ENCODE results near the gene RHOT2.
"Not testable (repeated sequence)": the region's sequence is repeated elsewhere in the genome, so short reads cannot be mapped to it uniquely, and the experiment has no call there.

RHOT2 gene

GRCh38 chr16:680967-681745 is 13.2 kb downstream of the RHOT2 start:
- no peak for DNase-seq (ENCODE audit: low read depth, low spot score)

DNA sequence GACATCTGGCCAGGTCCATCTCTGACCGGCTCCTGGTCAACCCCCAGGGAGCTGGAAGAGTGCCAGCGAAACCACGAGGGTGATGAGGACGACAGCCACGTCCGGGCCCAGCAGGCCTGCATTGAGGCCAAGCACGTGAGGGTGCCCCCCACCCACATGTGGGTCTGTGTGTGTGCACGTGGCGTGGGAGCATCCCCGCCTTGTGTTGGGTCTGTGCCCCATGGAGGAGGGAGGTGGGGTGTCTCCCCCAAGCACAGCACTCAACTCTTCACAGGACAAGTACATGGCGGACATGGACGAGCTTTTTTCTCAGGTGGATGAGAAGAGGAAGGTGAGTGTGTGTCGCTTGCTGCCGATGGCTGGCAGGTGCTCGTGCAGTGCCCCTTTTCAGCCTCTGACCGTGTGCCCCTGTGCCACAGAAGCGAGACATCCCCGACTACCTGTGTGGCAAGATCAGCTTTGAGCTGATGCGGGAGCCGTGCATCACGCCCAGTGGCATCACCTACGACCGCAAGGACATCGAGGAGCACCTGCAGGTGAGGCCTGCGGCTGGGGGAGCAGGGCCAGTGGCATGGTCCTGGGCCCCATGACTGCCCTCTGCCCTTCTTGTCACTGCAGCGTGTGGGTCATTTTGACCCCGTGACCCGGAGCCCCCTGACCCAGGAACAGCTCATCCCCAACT is 14.0 kb downstream of the RHOT2 start:
- no peak for DNase-seq (ENCODE audit: low read depth, low spot score)

DNA sequence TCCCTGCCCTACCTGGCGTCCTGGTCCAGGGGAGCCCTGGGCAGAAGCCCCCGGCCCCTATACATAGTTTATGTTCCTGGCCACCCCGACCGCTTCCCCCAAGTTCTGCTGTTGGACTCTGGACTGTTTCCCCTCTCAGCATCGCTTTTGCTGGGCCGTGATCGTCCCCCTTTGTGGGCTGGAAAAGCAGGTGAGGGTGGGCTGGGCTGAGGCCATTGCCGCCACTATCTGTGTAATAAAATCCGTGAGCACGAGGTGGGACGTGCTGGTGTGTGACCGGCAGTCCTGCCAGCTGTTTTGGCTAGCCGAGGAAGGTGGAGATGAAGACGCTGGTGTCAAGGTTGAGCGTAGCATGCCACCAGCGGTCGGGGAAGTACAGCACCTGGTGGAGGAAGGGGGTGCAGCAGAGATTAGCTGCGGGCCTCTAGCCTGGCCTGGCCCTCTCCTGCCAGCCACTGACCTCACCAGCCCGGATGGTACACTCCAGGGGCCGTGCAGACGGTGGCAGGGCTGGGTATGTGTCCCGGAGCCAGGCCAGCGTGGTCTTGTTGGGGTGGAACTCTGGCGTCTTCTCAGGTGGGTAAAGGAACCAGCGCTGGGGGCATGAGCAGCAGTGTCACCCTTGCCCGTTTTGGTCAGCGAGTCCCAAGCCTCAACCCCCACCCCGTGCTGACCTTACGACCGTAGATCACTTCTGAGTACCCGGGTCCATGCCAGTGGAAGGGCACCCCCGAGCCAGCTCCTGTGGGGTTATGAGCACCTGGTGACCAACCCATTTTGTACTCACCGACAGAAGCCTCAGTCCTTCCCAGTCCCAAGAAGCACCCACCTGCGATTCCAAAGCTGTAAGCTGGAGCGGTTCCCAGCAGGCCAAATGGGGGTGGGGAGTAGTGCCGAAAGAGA is 14.8 kb downstream of the RHOT2 start:
- no peak for DNase-seq (ENCODE audit: low read depth, low spot score)

GRCh38 chr16:683396-684070 is 15.6 kb downstream of the RHOT2 start:
- no peak for DNase-seq (ENCODE audit: low read depth, low spot score)

DNA sequence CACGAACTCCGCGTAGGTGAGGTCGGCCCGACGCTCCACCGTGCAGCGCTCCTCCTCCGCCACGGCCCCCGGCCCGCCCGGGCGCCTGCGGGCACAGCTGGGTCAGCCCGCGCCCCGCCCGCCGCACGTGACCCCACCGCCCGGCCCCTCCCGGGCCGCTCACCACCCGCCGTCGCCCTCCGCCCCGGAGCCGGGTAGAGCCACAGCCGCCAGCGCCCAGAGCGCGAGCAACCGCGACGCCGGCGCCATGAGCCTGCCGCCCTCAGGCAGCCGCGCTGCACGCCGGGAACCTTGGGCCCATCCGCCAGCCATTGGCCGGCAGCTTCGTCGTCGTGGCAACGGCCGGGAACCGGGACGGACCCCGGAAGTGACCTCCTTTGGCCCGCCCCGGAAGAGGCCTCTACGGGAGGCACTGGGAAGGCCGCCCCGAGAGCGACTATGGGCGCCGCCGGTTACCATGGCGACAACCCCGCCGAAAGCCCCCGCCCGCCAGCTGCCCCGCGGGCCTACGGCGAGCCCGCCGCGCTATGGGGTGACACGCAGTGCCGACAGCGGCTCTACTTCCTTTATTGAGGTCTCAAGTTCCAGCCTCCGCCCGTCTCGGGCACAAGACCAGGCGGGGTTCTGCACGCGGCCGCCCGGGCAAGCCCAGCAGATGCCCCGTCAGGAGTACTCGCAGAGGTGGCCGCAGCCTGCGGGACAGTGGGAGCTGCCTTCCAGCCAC is 16.3 kb downstream of the RHOT2 start, which contains the start of gene JMJD8:
JMJD8 (minus strand) TSS at position 264 of the 724 bp plus-strand sequence; CDS start at position 249, 15 bp downstream.
- peak; percentile 98 for DNase-seq (ENCODE audit: low read depth, low spot score)

DNA sequence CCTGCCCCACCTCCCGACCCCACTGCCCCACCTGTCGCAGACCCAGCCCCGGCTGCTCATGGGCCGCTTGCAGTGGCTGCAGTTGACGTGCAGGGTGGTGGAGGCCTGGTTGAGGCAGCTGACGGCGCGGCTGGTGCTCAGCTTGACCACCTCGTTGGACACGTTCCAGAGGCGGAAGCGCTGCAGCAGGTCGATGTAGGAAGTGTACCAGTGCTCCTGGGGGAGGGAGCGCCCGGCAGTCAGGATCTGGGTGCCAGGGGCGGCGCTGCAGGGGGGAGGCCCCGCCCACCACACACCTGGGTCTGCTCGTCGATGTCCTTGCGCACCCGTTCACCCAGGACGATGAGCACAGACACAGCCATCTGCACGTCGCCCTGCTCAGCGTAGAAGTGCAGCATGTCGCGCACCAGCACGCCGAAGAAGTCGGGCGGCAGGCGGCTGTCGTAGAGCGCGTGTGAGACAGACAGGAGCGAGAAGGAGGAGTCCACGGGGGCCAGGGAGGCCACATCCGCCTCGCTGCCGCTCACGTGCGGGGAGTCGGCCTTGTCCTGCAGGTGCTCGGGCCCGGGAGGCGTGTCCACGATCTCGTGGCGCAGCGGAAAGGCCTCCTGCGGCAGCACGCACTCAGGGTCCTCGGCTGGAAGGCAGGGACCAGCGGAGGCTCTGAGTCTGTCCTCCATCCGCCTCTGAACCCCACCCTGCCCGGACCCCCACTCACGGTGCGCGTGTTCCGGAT is 17.2 kb downstream of the RHOT2 start:
- DNase-seq (ENCODE audit: low read depth, low spot score) = no peak

DNA sequence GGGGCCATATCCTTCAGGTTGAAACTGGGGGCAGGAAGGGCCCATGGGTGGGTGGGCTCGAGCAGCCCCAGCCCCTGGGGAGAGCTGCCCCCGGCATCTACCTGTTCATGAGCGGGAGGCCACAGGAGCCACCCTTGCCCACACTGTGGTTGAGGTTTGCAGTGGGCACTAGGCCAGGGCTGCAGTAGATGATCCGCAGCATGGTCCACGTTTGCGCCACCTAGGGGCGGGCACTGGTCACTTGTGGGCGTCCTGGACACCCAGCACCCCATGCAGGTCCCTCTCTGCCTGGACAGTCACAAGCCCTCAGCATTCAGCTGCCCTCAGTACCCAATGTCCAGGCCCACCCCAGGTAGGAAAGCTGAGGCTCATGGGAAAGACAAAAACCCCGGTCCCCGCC is 18.0 kb downstream of the RHOT2 start:
- no peak for DNase-seq (ENCODE audit: low read depth, low spot score)

- DNase-seq (ENCODE audit: low read depth, low spot score) = no peak
Measured at GRCh38 chr16:686459-687260, 18.7 kb downstream of the RHOT2 start.

DNA sequence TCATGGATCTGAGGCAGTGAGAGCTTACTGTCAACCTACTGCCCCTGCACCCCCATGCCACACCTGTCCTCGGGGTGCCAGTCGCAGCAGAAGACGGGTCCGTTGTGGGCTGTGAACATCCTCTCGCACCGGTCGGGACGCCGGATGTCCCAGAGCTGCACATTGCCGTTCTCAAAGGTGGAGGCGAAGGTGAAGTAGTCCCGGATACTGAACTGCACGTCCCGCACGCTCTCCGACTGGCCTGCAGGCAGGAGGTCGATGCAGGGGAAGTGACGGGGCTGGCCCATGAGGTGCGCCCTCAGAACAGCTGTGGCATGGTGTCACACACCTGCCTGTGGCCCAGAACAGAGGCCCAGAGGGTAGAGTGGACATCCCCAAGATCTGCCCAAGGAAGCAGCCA is 19.6 kb downstream of the RHOT2 start:
- DNase-seq (ENCODE audit: low read depth, low spot score) = no peak

DNA sequence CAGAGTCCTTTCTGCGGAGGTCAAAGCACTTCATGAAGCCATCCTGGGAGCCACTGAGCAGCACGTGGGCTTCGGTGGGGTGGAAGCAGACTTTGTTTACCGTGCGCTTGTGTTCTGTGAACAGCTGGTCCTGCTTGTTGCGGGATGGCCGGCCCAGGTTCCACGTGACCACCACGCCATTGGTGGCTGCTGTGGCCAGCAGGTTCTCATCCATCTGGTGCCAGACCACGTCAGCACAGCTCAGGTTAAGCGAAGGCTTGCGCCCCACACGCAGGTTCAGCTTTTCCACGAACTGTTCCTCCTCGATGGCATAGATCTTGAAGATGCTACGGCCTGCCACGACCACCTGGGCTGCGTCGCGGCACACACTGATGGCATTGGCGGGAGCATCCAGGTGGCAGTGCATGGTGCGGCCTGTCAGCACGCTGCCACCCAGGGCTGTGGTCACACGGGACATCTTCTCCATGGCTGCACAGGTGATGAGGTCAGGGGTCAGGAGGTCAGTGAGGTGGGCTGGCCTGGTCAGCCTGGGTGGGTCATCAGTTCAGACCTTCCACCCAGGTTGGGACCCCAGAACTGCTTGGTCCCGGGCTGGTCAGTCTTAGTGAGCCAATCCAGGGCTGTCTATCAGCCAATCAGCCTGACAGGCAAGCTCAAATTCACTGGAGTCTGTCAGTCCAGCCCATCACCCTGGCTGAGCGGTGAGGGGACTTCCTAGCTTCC is 21.4 kb downstream of the RHOT2 start:
- DNase-seq (ENCODE audit: low read depth, low spot score) = no peak

GRCh38 chr16:691242-691641 is 23.3 kb downstream of the RHOT2 start:
- not testable (repeated sequence) for DNase-seq (ENCODE audit: low read depth, low spot score)

DNA sequence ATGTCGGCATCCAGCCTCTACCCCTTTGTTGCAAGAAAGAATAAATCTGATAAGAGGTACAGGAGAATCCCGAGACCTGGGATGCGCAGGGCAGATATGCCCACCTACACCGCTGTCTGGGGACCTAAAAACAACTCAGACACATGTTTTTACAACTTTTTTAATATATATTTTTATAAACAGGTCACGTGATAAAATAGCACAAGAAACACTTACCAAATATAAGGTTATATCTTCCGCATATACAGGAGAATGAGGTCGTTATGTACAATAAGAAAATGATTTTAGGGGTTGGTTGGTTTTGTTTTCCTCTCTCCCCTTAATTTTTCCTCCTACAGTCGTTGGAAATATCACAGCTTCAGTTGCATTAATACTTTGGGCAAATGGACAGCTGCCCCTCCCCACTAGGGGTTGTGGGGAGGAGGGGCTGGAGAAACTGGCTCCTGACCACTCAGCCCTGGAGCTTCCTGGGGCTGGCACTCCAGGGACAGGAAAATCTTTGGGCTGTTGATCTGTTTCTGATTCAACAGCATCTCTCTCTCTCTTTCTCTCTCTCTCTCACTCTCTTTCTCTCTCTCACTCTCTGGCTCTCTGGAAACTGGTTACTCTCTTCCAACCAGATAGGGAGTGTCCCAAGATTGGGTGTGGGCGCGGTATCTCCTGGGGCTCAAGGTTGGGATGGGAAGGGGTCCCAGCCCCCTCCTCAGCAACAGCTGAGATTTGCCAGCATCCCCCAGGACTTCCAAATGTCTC is 24.6 kb downstream of the RHOT2 start:
- DNase-seq (ENCODE audit: low read depth, low spot score) = no peak

DNA sequence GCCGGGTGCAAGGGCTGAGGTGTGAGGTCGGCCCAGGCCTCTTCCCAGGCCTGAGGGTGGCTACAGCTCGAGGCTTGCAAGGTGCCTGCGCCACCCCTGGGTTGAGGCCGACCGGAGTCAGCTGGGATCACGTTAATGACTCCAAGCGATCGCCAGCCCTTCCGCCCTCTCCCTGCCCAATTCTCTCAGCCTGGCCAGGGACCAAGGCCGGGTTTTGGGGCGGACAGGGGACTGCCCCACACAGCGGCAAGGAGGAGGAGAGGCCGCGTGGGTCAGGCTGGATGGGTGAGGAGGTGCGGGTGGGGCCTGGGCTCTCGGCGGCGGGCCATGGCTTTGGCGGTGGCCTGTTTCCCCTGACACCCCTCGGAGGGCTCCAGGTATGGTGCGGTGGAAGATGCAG is 25.4 kb downstream of the RHOT2 start:
- no peak for DNase-seq (ENCODE audit: low read depth, low spot score)

DNA sequence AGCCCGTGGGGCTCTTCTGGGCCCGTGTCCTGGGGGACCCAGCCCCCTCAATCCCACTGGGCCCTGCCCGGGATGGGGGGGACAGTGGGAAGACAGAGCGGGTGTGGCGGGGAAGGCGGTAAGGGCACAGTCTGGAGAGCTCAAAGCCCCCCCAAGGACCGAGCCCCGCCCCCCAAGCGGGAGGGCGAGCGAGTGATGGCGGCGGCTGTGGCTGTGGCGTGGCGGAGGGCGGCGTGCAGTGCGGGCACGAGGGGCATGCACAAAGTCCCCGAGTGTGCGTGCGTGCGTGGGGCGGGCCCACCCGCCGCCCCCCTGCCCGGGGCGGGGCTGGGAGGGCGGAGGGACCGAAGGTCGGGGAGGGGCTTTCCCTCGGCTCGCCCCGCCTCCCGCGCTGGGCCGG is 25.8 kb downstream of the RHOT2 start:
- DNase-seq (ENCODE audit: low read depth, low spot score) = no peak

- DNase-seq (ENCODE audit: low read depth, low spot score) = peak; percentile 62
Measured at GRCh38 chr16:694187-694862, 26.4 kb downstream of the RHOT2 start.

DNA sequence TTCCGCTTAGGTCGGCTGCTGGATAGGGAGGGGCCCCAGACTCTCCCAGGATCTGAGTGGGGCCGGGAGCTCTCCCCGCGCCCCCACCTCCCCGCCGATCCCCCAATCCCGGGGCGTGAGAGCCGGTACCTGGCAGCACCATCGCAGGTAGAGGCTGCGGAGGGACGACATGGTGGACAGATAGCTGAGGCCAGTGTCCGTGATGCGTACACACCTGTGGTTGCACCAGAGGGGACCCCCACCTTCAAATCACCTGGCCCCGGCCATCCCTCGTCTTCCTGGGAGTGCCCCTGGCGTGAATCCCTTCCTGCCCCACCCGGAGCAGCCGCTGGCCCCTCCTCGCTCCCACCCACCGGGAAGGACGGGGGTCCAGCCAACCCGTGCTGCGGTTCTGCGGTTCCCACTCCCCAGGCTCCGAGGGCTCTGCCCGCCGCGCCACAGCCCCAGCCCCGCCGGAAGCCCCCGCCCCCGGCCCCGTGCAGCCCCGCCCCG is 27.0 kb downstream of the RHOT2 start:
- DNase-seq (ENCODE audit: low read depth, low spot score) = no peak

Data from ELF-1 (cell line).